Measurements from ENCODE around the gene KDM4C. TPM values are rescaled to one million over a fixed set of nuclear protein-coding genes. Genes with fewer than 3 reads are reported as not detected.

The KDM4C gene
- total RNA-seq, 1 experiment from 2014 or later: 7.1 TPM

DNA sequence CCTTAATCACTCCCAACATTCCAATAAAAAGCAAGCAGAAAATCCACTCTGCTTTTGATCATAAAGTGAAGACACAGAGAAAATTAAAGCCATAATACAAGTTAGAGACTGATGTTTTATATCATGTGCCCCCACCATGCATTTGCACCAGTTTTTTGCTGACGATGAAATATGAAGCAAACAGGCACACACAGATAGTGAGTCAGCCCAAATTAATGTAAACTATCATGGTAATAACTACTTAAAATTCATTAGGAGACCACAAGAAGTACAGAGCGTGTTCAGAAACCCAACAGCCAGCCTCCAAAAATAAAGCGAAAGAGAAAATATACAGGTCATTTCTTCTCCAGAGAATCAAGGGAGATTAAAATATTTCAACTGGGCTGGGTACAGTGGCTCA, 46.4 kb upstream of the KDM4C start:
- DNase-seq (ENCODE audit: low read depth, low spot score) (no peak), ATAC-seq (no peak)
- no peaks in the 10 kb centered on the region for H3K27me3 ChIP-seq (ENCODE audit: control insufficient read depth, insufficient read depth, low read length)
- H3K36me3 ChIP-seq (ENCODE audit: control insufficient read depth, insufficient read depth, low read length): no peaks in the 10 kb centered on the region
- CTCF ChIA-PET: no interaction called here
- no TSS peak for BruUV-seq (replicated peaks)
- H3K9me3 ChIP-seq (ENCODE audit: control insufficient read depth, insufficient read depth, low read depth, low read length): no peaks in the 10 kb centered on the region
- intact Hi-C loops (cut with micrococcal nuclease; ENCODE audit: unreplicated experiment) (no loop called here), in situ Hi-C loops (cut with HindIII; ENCODE audit: low pct_unique_long_range_greater_than_20kb, low sequenced_read_pairs) (no loop called here)
- TF ChIP-seq TCF7L2 (IDR thresholded peaks at IDR 0.05; ENCODE audit: low read depth, low read length) (no peak), SIN3A (IDR thresholded peaks at IDR 0.05; ENCODE audit: borderline replicate concordance, insufficient read depth, low read depth, low read length) (no peak), POLR2AphosphoS5 (IDR thresholded peaks at IDR 0.05; ENCODE audit: low read depth, low read length) (no peak)
- TF ChIP-seq, protein P1, sequence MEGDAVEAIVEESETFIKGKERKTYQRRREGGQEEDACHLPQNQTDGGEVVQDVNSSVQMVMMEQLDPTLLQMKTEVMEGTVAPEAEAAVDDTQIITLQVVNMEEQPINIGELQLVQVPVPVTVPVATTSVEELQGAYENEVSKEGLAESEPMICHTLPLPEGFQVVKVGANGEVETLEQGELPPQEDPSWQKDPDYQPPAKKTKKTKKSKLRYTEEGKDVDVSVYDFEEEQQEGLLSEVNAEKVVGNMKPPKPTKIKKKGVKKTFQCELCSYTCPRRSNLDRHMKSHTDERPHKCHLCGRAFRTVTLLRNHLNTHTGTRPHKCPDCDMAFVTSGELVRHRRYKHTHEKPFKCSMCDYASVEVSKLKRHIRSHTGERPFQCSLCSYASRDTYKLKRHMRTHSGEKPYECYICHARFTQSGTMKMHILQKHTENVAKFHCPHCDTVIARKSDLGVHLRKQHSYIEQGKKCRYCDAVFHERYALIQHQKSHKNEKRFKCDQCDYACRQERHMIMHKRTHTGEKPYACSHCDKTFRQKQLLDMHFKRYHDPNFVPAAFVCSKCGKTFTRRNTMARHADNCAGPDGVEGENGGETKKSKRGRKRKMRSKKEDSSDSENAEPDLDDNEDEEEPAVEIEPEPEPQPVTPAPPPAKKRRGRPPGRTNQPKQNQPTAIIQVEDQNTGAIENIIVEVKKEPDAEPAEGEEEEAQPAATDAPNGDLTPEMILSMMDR (IDR thresholded peaks at IDR 0.05): no peak
- TF ChIP-seq, protein P2, sequence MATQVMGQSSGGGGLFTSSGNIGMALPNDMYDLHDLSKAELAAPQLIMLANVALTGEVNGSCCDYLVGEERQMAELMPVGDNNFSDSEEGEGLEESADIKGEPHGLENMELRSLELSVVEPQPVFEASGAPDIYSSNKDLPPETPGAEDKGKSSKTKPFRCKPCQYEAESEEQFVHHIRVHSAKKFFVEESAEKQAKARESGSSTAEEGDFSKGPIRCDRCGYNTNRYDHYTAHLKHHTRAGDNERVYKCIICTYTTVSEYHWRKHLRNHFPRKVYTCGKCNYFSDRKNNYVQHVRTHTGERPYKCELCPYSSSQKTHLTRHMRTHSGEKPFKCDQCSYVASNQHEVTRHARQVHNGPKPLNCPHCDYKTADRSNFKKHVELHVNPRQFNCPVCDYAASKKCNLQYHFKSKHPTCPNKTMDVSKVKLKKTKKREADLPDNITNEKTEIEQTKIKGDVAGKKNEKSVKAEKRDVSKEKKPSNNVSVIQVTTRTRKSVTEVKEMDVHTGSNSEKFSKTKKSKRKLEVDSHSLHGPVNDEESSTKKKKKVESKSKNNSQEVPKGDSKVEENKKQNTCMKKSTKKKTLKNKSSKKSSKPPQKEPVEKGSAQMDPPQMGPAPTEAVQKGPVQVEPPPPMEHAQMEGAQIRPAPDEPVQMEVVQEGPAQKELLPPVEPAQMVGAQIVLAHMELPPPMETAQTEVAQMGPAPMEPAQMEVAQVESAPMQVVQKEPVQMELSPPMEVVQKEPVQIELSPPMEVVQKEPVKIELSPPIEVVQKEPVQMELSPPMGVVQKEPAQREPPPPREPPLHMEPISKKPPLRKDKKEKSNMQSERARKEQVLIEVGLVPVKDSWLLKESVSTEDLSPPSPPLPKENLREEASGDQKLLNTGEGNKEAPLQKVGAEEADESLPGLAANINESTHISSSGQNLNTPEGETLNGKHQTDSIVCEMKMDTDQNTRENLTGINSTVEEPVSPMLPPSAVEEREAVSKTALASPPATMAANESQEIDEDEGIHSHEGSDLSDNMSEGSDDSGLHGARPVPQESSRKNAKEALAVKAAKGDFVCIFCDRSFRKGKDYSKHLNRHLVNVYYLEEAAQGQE (IDR thresholded peaks at IDR 0.05; ENCODE audit: insufficient read depth in 1 of 2, low read depth in 2 of 2, low read length in 1 of 2): no peak
- H3K27ac ChIP-seq (ENCODE audit: low read length): no peak overlapping the region
- no peaks in the 10 kb centered on the region for H3K4me1 ChIP-seq (ENCODE audit: control insufficient read depth, insufficient read depth, low read length)
- POLR2A ChIA-PET: no interaction called here
- H3K4me3 ChIP-seq (ENCODE audit: low read depth in 2 of 2, low read length in 2 of 2): no peak overlapping the region

DNA sequence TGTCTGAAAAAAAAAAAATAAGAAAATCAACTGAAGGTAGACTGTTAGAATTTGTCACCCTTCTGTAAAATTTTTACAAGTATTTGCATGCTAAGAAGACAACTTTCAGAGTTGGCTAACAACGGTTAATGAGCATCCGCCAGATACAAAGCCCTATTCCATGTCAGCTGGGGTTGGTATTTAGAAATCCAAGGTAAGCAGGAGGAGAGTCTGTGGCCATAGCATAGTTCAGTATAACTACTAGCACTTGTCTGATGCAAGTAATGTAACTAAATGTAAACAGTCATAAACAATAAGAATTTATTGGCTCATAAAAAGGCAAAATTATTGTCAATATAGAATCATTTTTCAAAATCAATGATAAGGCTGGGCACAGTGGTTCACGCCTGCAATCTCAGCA, 45.7 kb upstream of the KDM4C start:
- Histone ChIP-seq H3K4me3 (ENCODE audit: low read depth in 2 of 2, low read length in 2 of 2) (no peak overlapping the region), H3K4me1 (ENCODE audit: control insufficient read depth, insufficient read depth, low read length) (no peaks in the 10 kb centered on the region), H3K36me3 (ENCODE audit: control insufficient read depth, insufficient read depth, low read length) (no peaks in the 10 kb centered on the region), H3K27me3 (ENCODE audit: control insufficient read depth, insufficient read depth, low read length) (no peaks in the 10 kb centered on the region), H3K27ac (ENCODE audit: low read length) (no peak overlapping the region), H3K9me3 (ENCODE audit: control insufficient read depth, insufficient read depth, low read depth, low read length) (no peaks in the 10 kb centered on the region)
- in situ Hi-C loops (cut with HindIII; ENCODE audit: low pct_unique_long_range_greater_than_20kb, low sequenced_read_pairs): no loop called here
- DNase-seq (ENCODE audit: low read depth, low spot score) (no peak), ATAC-seq (no peak)
- BruUV-seq (replicated peaks): no TSS peak
- ChIA-PET CTCF (no interaction called here), POLR2A (no interaction called here)
- intact Hi-C loops (cut with micrococcal nuclease; ENCODE audit: unreplicated experiment): no loop called here
- TF ChIP-seq, protein P2 (IDR thresholded peaks at IDR 0.05; ENCODE audit: insufficient read depth in 1 of 2, low read depth in 2 of 2, low read length in 1 of 2): no peak
- no peak for TF ChIP-seq POLR2AphosphoS5 (IDR thresholded peaks at IDR 0.05; ENCODE audit: low read depth, low read length)
- no peak for TF ChIP-seq TCF7L2 (IDR thresholded peaks at IDR 0.05; ENCODE audit: low read depth, low read length)
- TF ChIP-seq SIN3A (IDR thresholded peaks at IDR 0.05; ENCODE audit: borderline replicate concordance, insufficient read depth, low read depth, low read length): no peak
- TF ChIP-seq, protein P1 (IDR thresholded peaks at IDR 0.05): no peak
